Left colon (tissue), 2 donors: Measurements from ENCODE around the gene TMEM243. TPM values are rescaled to one million over a fixed set of nuclear protein-coding genes. Genes with fewer than 3 reads are reported as not detected.
"Not testable (repeated sequence)": the region's sequence is repeated elsewhere in the genome, so short reads cannot be mapped to it uniquely, and the experiment has no call there.

Source experiments
- ATAC-seq: fragments of 200-7000 bp; cut with Tn5 transposase; one replicate; pipeline ENCODE4 v1.9.1; 2020; ENCODE audit warnings: mild to moderate bottlenecking, moderate library complexity
- DNase-seq, 2 donors: peaks; one replicate each; pipeline ENCODE4 v3.0.0-alpha.2; 2020
- intact Hi-C, 2 donors: fragments of 100-400 bp; cut with DNase I in 1 of 2; cut with micrococcal nuclease in 1 of 2; formaldehyde crosslinking; loops; one replicate each; pipeline versions ENCODE4 v1.11.2 to v1.14.0; 2022; cut with DNase I, micrococcal nuclease
- long read RNA-seq: library from polyadenylated mRNA; unstranded; transcript quantifications from one replicate; pipeline ENCODE4 v2.0.0, GENCODE V29; 2021
- total RNA-seq, 2 donors: library from RNA; stranded (reverse); fragmentation: NEBNext Ultra II Directional; extraction: Animal tissue kit (Norgen Biotek cat#: 25700); gene quantifications; one replicate each; pipeline ENCODE4 v1.2.1, GENCODE V29; 2021
- donor health status: DM: no; HTN: no; CAD: no.
- donor health status: DM: yes; HTN: yes; CAD: no.

TMEM243 gene, protein sequence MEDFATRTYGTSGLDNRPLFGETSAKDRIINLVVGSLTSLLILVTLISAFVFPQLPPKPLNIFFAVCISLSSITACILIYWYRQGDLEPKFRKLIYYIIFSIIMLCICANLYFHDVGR
- total RNA-seq = 10 to 100 TPM; 14.9 to 17.2 TPM
- long read RNA-seq, transcript TMEM243-203 (5 exons, 1,273 nt) = major isoform, 10 of 17 reads
- long read RNA-seq, transcript TMEM243-201 (4 exons, 1,063 nt) = minor isoform, 6 of 17 reads
- long read RNA-seq, partial matches to known transcripts = 0 of 17 reads
- long read RNA-seq, other reads (novel, unspliced or antisense) = 1 of 17 reads

DNA sequence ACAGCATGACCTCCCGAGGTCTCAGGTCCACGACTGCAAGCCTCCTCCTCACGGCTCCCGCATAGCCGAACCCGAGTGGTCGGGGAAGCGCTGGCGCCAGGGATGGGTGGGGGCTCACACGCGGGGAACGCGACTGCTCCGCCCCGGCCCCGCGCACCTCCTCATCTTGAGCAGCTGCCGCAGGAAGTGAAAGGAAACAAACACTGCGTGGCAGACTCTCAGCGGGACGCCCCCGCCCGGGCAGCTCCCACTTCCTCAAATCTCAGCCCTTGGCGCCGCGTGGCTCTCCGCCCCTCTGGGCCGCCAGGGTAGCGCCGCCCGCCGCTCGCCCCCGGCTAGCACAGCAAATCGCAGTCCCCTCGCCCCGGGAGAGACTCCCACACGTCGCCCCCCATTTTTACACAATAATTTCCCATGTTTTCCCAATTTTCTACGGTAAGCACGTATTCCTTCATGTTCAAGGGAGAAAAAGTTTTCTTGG lies at the start of gene TMEM243:
Gene TMEM243 (minus strand): TSS at position 188 of the 481 bp plus-strand sequence. CDS start 229 bp downstream, outside the sequence.
- DNase-seq = peak; percentile 81 to 86
- peak; percentile 81 for ATAC-seq
- intact Hi-C loops = loop anchor here in 1 of 2 donors (5.0 kb wide), 1 partner anchor 67 kb away; the partner anchor contains the start of gene DMTF1

DNA sequence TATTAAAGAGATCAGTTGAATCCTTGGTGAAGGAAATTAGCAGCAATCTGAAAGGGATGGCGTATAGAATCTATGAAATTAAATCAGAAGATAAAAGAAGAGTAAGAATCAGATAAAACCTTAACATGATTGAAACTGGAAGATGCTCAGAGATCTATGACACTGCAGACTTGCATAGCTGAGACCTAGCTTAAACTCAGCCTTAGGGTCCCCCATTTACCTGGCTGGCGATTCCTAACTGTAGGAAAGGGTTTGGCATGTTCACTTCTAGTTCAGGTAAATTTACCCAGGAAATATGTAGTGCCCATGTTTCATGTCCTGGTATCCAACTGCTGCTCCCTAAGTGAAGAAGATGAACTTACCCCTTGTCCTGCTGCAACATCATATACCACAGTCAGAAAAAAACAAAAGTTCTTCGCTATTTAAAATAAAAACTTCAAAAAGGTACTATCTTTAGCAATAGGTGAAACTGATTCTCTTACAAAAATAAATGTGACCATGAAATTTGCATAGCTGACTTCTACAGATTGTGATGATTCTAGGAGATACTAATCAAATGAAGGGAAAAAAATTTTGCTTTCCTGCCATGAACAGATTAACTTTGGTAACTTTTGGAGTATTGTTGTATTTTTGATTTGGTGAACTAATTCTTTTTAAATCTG lies 47.8 kb upstream of the TMEM243 start:
- intact Hi-C loops = no loop called here

DNA sequence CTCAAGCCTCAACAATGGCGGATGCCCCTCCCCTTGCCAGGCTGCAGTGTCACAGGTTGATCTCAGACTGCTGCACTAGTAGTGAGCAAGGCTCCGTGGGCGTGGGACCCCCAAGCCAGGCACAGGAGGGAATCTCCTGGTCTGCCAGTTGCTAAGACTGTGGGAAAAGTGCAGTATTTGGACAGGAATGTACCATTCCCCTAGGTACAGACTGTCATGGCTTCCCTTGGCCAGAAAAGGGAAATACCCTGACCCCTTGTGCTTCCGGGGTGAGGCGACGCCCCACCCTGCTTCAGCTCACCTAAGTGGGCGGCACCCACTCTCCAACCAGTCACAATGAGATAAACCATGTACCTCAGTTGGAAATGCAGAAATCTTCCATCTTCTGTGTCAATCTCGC lies 44.0 kb upstream of the TMEM243 start:
- intact Hi-C loops = no loop called here
- ATAC-seq (no peak), DNase-seq (no peak)

More for the DNA sequence above, 47.8 kb upstream of the TMEM243 start:
- ATAC-seq (no peak), DNase-seq (no peak)

DNA sequence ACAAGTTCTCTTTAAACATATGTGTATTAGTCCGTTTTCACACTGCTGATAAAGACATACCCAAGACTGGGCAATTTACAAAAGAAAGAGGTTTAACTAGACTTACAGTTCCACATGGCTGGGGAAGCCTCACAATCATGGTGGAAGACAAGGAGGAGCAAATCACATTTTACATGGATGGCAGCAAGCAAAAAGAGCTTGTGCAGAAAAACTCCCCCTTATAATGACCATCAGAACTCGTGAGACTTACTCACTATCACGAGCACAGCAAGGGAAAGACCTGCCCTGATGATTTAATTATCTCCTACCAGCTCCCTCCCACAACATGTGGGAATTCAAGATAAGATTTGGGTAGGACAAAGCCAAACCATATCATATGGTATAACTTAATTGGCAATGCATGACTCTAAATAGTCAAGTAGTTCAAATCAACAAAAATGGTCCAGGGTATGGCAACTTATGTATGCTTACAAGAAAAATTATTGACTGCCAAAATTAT lies 34.1 kb upstream of the TMEM243 start:
- intact Hi-C loops = no loop called here
- ATAC-seq = no peak
- no peak for DNase-seq

DNA sequence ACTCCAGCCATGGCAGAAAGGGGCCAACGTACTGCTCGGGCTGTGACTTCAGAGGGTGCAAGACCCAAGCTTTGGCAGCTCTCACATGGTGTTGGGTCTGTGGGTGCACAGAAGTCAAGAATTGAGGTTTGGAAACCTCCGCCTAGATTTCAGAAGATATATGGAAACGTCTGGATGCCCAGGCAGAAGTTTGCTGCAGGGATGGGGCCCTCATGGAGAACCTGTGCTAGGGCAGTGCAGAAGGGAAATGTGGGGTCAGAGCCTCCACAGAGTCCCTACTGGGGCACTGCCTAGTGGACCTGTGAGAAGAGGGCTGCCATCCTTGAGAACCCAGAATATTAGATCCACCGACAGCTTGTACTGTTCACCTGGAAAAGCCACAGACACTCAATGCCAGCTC lies 26.1 kb upstream of the TMEM243 start:
- ATAC-seq, intact Hi-C loops, DNase-seq: not testable (repeated sequence)

DNA sequence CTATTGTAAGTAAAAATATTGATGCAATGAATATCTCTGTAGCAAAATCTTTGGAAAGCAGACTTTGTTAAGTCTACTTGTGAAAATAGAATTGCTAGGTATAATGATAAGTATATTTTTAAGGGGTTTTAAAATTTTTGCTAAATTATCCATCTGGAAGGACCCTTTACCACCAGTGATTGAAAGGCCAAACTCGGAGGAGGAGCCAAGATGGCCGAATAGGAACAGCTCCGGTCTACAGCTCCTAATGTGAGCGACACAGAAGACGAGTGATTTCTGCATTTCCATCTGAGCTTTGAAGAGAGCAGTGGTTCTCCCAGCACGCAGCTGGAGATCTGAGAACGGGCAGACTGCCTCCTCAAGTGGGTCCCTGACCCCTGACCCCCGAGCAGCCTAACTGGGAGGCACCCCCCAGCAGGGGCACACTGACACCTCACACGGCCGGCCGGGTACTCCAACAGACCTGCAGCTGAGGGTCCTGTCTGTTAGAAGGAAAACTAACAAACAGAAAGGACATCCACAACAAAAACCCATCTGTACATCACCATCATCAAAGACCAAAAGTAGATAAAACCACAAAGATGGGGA lies 19.0 kb upstream of the TMEM243 start:
- not testable (repeated sequence) for ATAC-seq, DNase-seq
- intact Hi-C loops = loop anchor here in 1 of 2 donors (10.0 kb wide), 1 partner anchor 304 kb away; no protein-coding TSS in a partner anchor

DNA sequence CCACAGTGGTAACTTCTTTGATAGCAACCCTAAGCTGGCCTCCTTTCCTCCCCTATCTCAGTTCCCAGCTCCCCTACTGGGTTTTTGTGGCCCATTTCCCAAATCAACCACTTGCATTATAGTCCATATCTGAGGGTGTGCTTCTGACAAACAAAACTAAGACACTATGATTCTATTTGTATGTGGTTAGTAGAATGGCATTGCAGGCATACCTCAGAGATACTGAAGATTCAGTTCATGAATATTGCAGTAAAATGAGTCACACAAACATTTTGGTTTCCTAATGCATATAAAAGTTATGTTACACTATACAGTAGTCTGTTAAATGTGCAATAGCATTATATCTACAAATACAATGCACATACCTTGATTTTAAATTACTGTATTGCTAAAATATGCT lies 15.4 kb upstream of the TMEM243 start:
- ATAC-seq (no peak), DNase-seq (no peak)
- intact Hi-C loops = loop anchor here (5.0 to 10.0 kb wide), 2 partner anchors 300 to 303 kb away; no protein-coding TSS in a partner anchor

DNA sequence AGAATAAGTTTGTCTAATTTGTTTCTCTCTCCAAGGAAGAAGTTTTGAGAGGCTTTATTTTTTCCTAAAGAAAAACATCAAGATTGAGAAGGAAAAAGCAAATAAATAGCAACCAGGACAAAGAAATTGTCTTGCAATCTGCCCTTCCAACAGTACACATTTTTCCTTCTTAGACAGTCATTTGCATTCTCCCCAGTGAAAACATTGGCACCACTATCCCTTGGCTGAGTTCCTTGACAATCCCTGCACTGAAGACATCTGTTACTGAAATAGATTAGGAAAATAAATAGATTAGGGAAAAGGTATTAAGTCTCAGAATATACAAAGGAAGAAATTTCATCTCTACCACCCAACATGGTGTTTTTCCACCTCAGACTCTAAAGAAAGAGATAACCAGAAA lies 12.2 kb upstream of the TMEM243 start:
- ATAC-seq (no peak), DNase-seq (no peak)
- intact Hi-C loops = loop anchor here (5.0 to 10.0 kb wide), 2 partner anchors 297 to 299 kb away; no protein-coding TSS in a partner anchor

DNA sequence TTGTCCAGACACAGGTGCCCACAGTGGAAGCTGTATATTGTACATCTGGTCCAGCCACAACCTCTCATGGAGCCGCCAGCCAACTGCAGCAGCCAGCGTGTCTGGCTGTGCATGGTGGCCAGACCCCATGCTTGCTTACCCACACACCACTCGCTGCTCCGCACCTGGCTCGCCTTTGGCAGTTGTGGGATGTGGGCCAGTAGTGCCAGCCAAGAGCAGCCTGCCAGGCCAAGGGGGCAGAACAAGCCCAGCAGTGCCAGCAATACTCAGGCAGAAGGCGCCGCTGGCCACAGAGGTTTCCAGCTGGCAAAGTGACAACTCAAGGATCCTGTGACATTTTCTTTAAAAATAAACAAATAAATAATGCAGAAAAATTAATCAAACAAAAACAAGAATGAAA lies 11.7 kb upstream of the TMEM243 start:
- intact Hi-C loops = loop anchor here (5.0 to 10.0 kb wide), 2 partner anchors 296 to 299 kb away; no protein-coding TSS in a partner anchor
- DNase-seq (no peak), ATAC-seq (no peak)

DNA sequence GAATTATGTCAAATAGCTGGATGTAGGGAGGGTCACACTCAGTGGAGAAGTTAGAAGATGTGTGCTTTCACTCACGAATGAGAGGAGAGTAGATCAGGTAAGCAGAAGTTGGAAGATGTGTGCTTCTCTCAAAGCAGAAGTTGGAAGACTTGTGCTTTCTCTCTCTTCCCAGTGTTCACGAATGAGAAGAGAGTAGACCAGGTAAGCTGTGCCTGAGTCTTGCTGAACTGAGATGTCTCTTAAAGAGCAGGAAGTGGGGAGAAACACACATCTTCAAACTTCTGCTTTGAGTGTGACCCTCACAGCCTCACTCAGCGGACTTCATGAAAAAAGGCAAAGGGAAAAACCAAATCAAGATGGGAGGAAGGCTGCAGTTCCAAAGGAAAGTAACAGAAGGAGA lies 7.0 kb upstream of the TMEM243 start:
- ATAC-seq = no peak
- DNase-seq = no peak
- intact Hi-C loops = no loop called here

DNA sequence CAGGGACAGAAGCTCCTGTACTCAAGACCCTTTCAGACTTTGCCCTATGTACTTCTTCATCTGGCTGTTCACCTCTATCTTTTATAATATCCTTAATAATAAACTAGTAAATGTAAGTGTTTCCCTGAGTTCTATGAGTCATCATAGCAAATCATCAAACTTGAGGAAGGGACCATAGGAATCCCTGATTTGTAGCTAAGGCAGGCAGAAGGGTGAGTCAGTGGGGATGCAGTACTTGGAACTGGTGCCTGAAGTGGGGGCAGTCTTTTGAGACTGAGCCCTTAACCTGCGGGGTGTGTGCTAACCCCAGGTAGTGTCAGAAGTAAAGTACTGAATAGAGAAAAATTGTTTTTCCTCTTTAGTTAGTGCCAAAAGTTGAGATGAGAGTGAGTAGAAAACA lies 6.2 kb upstream of the TMEM243 start:
- intact Hi-C loops = no loop called here
- DNase-seq (no peak), ATAC-seq (no peak)

DNA sequence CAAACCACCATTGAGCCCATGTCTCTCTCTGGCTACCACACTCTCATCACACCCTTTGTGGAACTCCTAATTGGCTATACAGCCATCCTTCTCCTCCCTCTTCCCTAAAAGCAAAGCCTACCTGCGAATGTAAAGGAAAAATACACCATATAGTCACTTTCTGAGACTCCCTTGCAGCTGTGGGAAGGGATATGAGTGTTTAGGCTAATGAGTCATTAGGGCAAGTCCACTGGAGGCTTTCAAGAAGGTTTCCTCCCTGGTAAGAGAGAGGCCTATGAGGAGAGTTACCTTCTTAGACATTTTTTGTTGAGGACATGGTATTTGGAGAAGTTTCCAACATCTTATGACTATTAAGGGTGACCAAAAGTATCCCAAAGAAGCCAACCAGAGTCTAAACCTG lies 4.1 kb upstream of the TMEM243 start:
- DNase-seq (no peak), ATAC-seq (no peak)
- intact Hi-C loops = no loop called here

DNA sequence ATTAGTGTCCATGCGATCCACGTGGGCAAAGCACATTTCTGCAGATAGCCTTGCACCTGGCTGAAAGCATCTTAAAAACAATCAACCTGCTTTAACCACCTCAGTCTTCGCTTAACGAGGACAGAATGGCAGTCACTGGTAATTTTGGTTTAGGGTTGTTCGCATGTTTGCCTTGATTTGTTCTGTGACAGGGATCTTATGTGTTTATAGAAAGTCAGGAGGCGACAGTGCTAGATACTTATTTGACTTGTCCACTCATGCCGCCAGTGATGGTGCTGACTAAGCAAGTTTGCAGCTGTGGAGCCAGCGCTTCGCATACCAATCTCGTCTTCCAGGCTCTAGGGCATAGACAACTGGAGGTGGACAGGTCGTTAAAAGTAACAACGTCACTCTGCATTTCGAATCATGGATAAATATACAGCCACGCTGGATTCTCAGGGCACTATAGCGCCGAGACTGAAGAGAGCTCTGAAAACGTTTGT lies 1.2 kb upstream of the TMEM243 start:
- DNase-seq (peak in 1 of 2 donors; percentile 41), ATAC-seq (peak; percentile 15)
- intact Hi-C loops = no loop called here

DNA sequence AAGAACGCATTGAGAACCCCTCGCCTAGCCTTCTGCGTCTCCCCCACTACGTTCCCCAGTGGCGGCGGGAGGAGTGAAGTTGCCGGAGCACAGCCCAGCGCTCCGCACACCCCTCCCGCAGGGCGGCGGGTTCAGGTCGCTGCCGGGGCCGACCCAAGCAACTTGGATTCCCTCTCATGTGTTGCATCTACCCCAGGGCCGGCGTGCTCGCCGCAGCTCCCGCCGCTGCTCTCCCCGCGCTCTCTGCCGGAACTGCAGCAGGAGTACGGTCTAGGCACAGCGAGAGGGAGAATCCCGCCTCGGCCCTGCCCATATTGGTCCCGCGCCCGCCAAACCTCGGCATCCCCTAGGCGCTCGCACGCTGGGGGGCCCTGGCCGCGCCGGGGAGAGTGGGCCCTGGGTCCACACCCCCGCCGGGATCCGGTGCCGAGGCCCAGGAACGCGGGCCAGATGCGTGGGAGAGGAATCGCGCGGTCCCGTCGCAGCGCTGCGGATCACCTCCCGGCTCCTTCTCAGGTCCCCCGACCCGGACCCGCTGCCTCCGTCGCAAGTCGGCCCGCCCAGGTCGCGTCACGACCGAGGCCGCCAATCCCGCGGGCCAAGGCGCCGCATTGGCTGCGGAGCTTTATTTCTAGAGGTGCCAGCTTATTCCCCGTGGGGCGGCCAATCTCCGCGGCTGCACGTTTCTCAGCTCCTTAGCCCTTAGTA lies 648 bp upstream of the TMEM243 start:
- peak; percentile 82 to 88 for DNase-seq
- intact Hi-C loops = no loop called here
- ATAC-seq = peak; percentile 87

DNA sequence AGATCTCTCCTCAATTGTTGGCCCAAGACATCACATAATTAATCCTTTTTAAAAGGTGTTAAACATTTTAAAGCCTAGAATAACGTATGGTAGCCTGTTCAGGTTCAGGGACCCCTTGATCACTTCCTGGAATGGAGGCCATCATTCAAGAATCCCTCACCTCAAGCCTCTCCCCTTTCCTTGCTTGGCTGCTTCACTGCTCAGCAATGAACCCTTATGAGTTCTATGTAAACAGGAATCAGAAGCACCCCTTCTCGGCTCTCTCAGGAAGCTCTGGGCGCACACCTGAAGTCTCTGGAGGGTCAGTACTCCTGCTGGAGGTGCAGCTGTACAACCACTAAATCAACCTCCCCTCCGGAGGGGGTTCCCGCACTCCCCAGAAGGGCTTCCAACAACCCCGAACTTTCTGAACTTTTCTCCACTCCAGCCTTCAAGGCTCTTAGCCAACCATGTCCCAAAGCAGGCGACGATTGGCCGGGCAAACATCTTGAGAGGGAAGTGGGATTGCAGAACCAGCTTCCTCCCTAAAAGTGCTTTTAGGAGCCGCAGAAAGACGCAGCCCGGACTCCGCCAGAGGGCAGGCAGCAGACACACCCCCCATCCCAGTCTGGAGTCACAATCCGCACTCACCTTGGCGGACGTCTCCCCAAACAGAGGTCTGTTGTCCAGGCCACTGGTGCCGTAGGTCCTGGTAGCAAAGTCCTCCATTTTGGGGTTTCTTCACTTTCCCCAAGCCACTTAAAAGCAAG lies 562 bp downstream of the TMEM243 start:
- intact Hi-C loops = loop anchor here in 1 of 2 donors (5.0 kb wide), 1 partner anchor 67 kb away; the partner anchor contains the start of gene DMTF1
- ATAC-seq = peak; percentile 45

DNA sequence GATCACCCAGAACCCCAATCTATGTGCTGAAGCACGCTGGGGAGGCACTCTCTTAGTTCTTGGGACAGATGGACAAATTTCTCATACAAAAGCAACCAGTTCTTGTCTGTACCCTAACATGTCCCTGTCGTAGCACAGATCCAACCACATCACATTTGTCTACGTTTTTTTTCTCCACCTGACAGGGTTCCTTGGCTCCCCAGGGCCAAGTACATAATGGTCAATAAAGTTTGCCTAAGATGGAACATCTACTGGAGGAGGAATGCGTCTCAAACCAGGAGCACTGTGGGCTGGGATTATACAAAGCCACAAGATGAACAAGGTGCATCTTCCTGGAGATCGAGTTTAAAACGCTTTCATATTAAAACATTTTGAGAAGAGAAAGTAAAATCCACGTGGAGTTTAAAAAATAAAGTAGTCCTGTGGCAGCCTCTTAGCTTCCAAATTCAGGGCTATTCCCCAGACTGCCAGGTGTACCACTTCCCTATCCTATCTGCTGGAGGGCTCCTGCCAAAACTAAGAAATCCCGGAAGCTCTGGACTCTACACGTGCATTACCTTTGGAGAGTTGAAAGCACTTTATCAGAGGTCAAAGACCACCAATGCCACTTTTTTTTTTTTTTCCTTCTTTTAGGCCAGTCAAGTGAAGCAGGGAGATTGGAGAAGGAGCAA lies 1.4 kb downstream of the TMEM243 start:
- intact Hi-C loops = loop anchor here in 1 of 2 donors (5.0 kb wide), 1 partner anchor 66 kb away; the partner anchor contains the start of gene DMTF1
- ATAC-seq (no peak), DNase-seq (no peak)

More for the DNA sequence above, 562 bp downstream of the TMEM243 start:
- DNase-seq = peak; percentile 60 to 68
